ENCODE data around the gene PDPK1.

GRCh38 chr16:2603165-2604015, 65.6 kb downstream of the PDPK1 start:
- TF ChIP-seq EZH2 (IDR thresholded peaks at IDR 0.05; ENCODE audit: low read length, missing control alignments): no peak
- TF ChIP-seq CTCF (conservative IDR thresholded peaks at IDR 0.05 in 1 of 2, IDR thresholded peaks at IDR 0.05 in 1 of 2; ENCODE audit: low read depth in 1 of 2, low read length in 2 of 2): no peak
